AG04449 (cell line): ENCODE measurements around the gene WNT4.

Source experiments
- CTCF ChIA-PET: fragments of 350-600 bp; formaldehyde crosslinking; extraction: SDS; loops from one replicate; lab custom pipeline; 2021; ENCODE audit warnings: antibody characterized with exemption; lab: Yijun Ruan, JAX
- POLR2A ChIA-PET: fragments of 400-600, 350-600 bp; formaldehyde crosslinking; extraction: SDS; loops from one replicate; lab custom pipeline; 2020; ENCODE audit warnings: antibody characterized with exemption, inconsistent platforms; lab: Yijun Ruan, JAX
- DNase-seq: peaks from one replicate; pipeline ENCODE4 v3.0.0-alpha.2; 2010; ENCODE audit warnings: low read depth, low spot score
- H3K4me3 ChIP-seq: 2 replicates; pipeline ENCODE4 v1.5.1; 2011; ENCODE audit warnings: low read depth, mild to moderate bottlenecking, control low read depth, low read length
- CTCF ChIP-seq: IDR thresholded peaks from one replicate; pipeline ENCODE4 v1.5.1; 2011; ENCODE audit warnings: mild to moderate bottlenecking, moderate library complexity, low read length, control low read depth, inconsistent platforms; ENCODE audit not compliant: insufficient read depth; ENCODE audit errors: missing control alignments

WNT4 gene

GRCh38 chr1:22129501-22130117, 13.3 kb downstream of the WNT4 start:
- ChIA-PET CTCF (interaction anchor here (2.2 to 3.1 kb wide), 2 partner anchors 10 to 286 kb away, joined by 6 to 13 read pairs; no protein-coding TSS in a partner anchor), POLR2A (no interaction called here)
- TF ChIP-seq CTCF, result no peak
- no peak overlapping the region for H3K4me3 ChIP-seq
- no peak for DNase-seq

DNA sequence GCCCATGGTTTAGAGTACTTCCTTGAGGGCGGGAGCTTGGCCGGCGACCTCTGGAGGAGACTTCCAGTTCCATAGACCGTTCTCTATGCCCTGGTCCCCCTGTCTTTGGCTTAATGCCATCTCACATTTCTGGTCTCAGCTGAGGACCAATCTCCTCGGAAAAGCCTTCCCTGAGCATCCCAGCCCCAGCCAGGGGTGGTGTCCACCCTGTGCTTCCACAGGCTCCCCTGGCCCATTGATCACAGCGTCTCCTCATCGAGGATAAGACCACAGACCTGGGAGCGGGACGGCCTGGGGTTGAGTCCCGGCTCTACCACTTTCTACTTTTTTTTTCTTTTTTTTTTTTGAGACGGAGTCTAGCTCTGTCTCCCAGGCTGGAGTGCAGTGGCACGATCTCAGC, 14.5 kb downstream of the WNT4 start:
- TF ChIP-seq CTCF, result no peak
- no peak for DNase-seq
- no peak overlapping the region for H3K4me3 ChIP-seq
- POLR2A ChIA-PET, result no interaction called here
- CTCF ChIA-PET, result no interaction called here

DNA sequence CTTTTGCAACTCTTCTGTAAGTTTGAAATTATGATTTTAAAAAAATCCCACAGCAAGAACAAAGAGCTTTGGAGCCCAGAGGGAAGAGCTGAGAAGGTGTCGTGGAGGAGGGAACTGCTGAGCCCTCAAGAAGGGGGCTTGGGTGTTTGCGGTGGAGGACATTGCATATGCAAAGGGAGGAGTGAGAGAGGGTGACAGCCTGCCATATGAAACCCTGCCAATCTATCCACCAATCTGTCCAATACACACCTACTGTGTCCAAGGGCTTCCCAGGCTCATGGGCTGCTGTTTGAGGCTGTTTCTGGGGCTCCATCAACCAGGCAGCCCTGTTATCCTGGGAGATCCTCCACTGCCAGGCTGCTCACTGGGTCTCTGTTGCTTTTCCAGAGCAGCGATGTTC, 15.2 kb downstream of the WNT4 start:
- DNase-seq, result no peak
- ChIA-PET POLR2A (no interaction called here), CTCF (interaction anchor here (0.9 kb wide), 1 partner anchor 289 kb away, joined by 3 read pairs; no protein-coding TSS in a partner anchor)
- TF ChIP-seq CTCF, result no peak
- no peak overlapping the region for H3K4me3 ChIP-seq

DNA sequence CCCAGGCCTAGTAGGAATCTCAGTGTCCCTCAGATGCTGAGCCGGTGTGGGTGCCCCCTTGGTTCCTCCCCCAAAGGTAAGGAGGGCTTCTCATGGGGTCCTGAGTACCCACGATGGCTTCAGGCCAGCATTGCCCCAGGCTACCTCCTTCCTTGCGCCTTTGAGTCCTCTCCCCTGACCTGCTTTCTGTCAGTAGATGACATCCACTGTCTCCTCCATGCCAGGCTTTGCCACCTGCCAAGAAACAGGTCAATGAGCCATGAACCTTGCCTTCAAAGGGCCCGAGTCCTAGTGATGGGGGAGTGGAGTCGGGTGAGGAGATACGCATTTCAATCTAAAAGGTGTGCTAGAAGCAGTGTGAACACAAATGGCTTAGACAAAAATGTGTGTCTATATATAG, 15.6 kb downstream of the WNT4 start:
- ChIA-PET CTCF (interaction anchor here (0.9 kb wide), 1 partner anchor 290 kb away, joined by 3 read pairs; no protein-coding TSS in a partner anchor), POLR2A (no interaction called here)
- no peak for TF ChIP-seq CTCF
- no peak for DNase-seq
- H3K4me3 ChIP-seq, result no peak overlapping the region

DNA sequence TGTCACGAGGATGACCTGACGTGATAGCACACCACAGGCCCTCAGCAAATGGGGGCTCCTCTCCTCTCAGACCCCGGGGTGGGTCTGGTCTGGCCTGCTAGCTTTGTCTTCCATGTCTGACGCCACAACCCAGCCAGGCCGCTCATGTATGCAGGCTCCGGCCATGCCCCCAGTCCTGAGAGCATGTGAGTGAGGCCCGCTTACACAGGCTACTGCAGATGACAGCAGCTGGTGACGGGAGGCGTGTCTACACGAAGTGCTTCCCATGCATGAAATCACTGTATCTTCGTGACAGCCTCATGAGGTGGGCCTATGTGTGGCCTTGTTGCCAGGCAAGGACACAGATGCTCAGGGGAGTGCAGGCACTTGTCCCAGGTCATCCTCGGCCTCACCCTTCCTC, 16.4 kb downstream of the WNT4 start:
- ChIA-PET POLR2A (no interaction called here), CTCF (no interaction called here)
- DNase-seq, result no peak
- H3K4me3 ChIP-seq, result no peak overlapping the region
- TF ChIP-seq CTCF, result no peak

- POLR2A ChIA-PET, result no interaction called here
Observed at GRCh38 chr1:22124592-22125229, 18.2 kb downstream of the WNT4 start.

More at GRCh38 chr1:22124592-22125229, 18.2 kb downstream of the WNT4 start:
- DNase-seq, result no peak
- H3K4me3 ChIP-seq, result no peak overlapping the region
- TF ChIP-seq CTCF, result no peak
- CTCF ChIA-PET, result interaction anchor here (0.5 kb wide), 1 partner anchor 19 kb away, joined by 4 read pairs; no protein-coding TSS in a partner anchor
